Liver (tissue), 9 donors: ENCODE data around the gene CCDC68. TPM values are rescaled to one million over a fixed set of nuclear protein-coding genes. Genes with fewer than 3 reads are reported as not detected.

ENCODE experiments used
- DNase-seq: peaks from one replicate; pipeline ENCODE4 v3.0.0-alpha.2; 2017; ENCODE audit warnings: low spot score
- H3K27ac ChIP-seq, 2 donors: one replicate each; pipeline ENCODE4 v1.7.0; 2013; ENCODE audit warnings: inconsistent platforms in 2 of 2, low read length in 2 of 2, control low read depth in 1 of 2, low read depth in 1 of 2, mild to moderate bottlenecking in 1 of 2
- H3K27me3 ChIP-seq, 4 donors: one replicate each; pipeline versions ENCODE4 v1.6.1 to v1.7.0; 2013; ENCODE audit warnings: low read length in 3 of 4, inconsistent platforms in 1 of 4, mild to moderate bottlenecking in 1 of 4, moderate library complexity in 1 of 4; ENCODE audit not compliant: control insufficient read depth in 4 of 4, insufficient read depth in 4 of 4
- H3K36me3 ChIP-seq, 4 donors: one replicate each; pipeline versions ENCODE4 v1.6.1 to v1.7.0; 2013; ENCODE audit warnings: low read length in 3 of 4, mild to moderate bottlenecking in 3 of 4, low read depth in 1 of 4, moderate library complexity in 1 of 4; ENCODE audit not compliant: control insufficient read depth in 4 of 4, insufficient read depth in 3 of 4
- H3K4me1 ChIP-seq, 4 donors: one replicate each; pipeline versions ENCODE4 v1.6.1 to v1.7.0; 2013; ENCODE audit warnings: low read length in 3 of 4, mild to moderate bottlenecking in 3 of 4, moderate library complexity in 1 of 4; ENCODE audit not compliant: control insufficient read depth in 4 of 4, insufficient read depth in 4 of 4
- H3K4me3 ChIP-seq, 3 donors: one replicate each; pipeline versions ENCODE4 v1.6.1 to v1.7.0; 2013; ENCODE audit warnings: low read length in 3 of 3, control low read depth in 1 of 3, low read depth in 1 of 3, mild to moderate bottlenecking in 1 of 3
- H3K9ac ChIP-seq, 2 donors: one replicate each; pipeline ENCODE4 v1.7.0; 2013; ENCODE audit warnings: low read length in 2 of 2, mild to moderate bottlenecking in 2 of 2, moderate library complexity in 2 of 2, control low read depth in 1 of 2, low read depth in 1 of 2
- H3K9me3 ChIP-seq, 4 donors: one replicate each; pipeline versions ENCODE4 v1.6.1 to v1.7.0; 2013; ENCODE audit warnings: low read length in 3 of 4; ENCODE audit not compliant: control insufficient read depth in 4 of 4
- EGR1 ChIP-seq, 2 donors: IDR thresholded peaks; 2 replicates each; pipeline ENCODE4 v1.6.1; 2016 to 2018; ENCODE audit warnings: antibody characterized with exemption in 2 of 2, low read depth in 2 of 2
- FOXA1 ChIP-seq: IDR thresholded peaks from 2 replicates; pipeline ENCODE4 v1.6.1; 2016; ENCODE audit warnings: antibody characterized with exemption
- FOXA2 ChIP-seq: IDR thresholded peaks from 2 replicates; pipeline ENCODE4 v1.6.1; 2016; ENCODE audit warnings: antibody characterized with exemption
- GABPA ChIP-seq, 2 donors: IDR thresholded peaks in 1 of 2; conservative IDR thresholded peaks in 1 of 2; 2 replicates each; pipeline ENCODE4 v1.6.1; 2016; ENCODE audit warnings: antibody characterized with exemption in 2 of 2, mild to moderate bottlenecking in 1 of 2, moderate library complexity in 1 of 2
- HNF4A ChIP-seq, 2 donors: conservative IDR thresholded peaks; 2 replicates each; pipeline ENCODE4 v1.6.1; 2016; ENCODE audit warnings: antibody characterized with exemption in 2 of 2, mild to moderate bottlenecking in 2 of 2
- HNF4G ChIP-seq: IDR thresholded peaks from 2 replicates; pipeline ENCODE4 v1.6.1; 2016; ENCODE audit warnings: antibody characterized with exemption
- JUND ChIP-seq, 2 donors: IDR thresholded peaks; 2 replicates each; pipeline ENCODE4 v1.6.1; 2016; ENCODE audit warnings: antibody characterized with exemption in 2 of 2
- MAX ChIP-seq: IDR thresholded peaks from 2 replicates; pipeline ENCODE4 v1.6.1; 2016; ENCODE audit warnings: antibody characterized with exemption
- NR2F2 ChIP-seq: IDR thresholded peaks from 2 replicates; pipeline ENCODE4 v1.6.1; 2016; ENCODE audit warnings: antibody characterized with exemption
- RAD21 ChIP-seq, 2 donors: IDR thresholded peaks; 2 replicates each; pipeline ENCODE4 v1.6.1; 2016; ENCODE audit warnings: antibody characterized with exemption in 2 of 2, mild to moderate bottlenecking in 2 of 2
- RXRA ChIP-seq, 2 donors: IDR thresholded peaks; 2 replicates each; pipeline ENCODE4 v1.6.1; 2017 to 2018; ENCODE audit warnings: antibody characterized with exemption in 2 of 2, mild to moderate bottlenecking in 1 of 2
- SP1 ChIP-seq: IDR thresholded peaks from 2 replicates; pipeline ENCODE4 v1.6.1; 2018; ENCODE audit warnings: antibody characterized with exemption, mild to moderate bottlenecking
- TAF1 ChIP-seq: conservative IDR thresholded peaks from 2 replicates; pipeline ENCODE4 v1.6.1; 2016; ENCODE audit warnings: antibody characterized with exemption, mild to moderate bottlenecking
- YY1 ChIP-seq: IDR thresholded peaks from 2 replicates; pipeline ENCODE4 v1.6.1; 2016; ENCODE audit warnings: antibody characterized with exemption, mild to moderate bottlenecking
- WGBS: extraction: QIAGEN DNeasy Blood & Tissue Kit; methylation state at CpG from one replicate; pipeline ENCODE4 v1.1.7; 2013; 5-methylcytosine and 5-hydroxymethylcytosine counted together
- polyA plus RNA-seq, 2 donors: library from polyadenylated mRNA; stranded (reverse) in 1 of 2; unstranded in 1 of 2; fragments of 200-250 nt in 1 of 2; fragments of >200 nt in 1 of 2; fragmentation: Nextera tagmentation in 1 of 2; extraction: Ambion mirVana in 1 of 2; gene quantifications; one replicate each; pipeline versions ENCODE4 v1.2.1 to v1.2.3, GENCODE V29; 2013 to 2015
- total RNA-seq, 2 donors: library from RNA; depleted of rRNA; stranded (reverse); fragments of >200 nt; gene quantifications; one replicate each; pipeline ENCODE4 v1.2.3, GENCODE V29; 2014
- TF ChIP-seq, protein P1 (sequence below): IDR thresholded peaks from 2 replicates; pipeline ENCODE4 v1.6.1; 2016; ENCODE audit warnings: antibody characterized with exemption
- TF ChIP-seq, protein P2 (sequence below): IDR thresholded peaks from 2 replicates; pipeline ENCODE4 v1.6.1; 2016; ENCODE audit warnings: antibody characterized with exemption
- TF ChIP-seq, protein P3 (sequence below): IDR thresholded peaks from 2 replicates; pipeline ENCODE4 v1.6.1; 2016; ENCODE audit warnings: antibody characterized with exemption, mild to moderate bottlenecking
- TF ChIP-seq, protein P4 (sequence below): fragments of 150-350 bp; IDR thresholded peaks from 2 replicates; pipeline ENCODE4 v1.5.1; 2017; ENCODE audit warnings: improper control_type of control experiment, low read depth, low read length; ENCODE audit not compliant: missing input control
- donor health status: healthy.
- donor health status: healthy.
- donor health status: healthy.
- donor health status: healthy.
- donor health status: healthy.

CCDC68 gene
- total and polyA plus RNA-seq, 4 donors = 2.6 to 17.5 (median 11.2) TPM

- WGBS = 70% methylated on average over 6 of the region's 6 CpGs
- no peaks in the 10 kb centered on the region for H3K27me3 ChIP-seq
- TF ChIP-seq, protein P1, sequence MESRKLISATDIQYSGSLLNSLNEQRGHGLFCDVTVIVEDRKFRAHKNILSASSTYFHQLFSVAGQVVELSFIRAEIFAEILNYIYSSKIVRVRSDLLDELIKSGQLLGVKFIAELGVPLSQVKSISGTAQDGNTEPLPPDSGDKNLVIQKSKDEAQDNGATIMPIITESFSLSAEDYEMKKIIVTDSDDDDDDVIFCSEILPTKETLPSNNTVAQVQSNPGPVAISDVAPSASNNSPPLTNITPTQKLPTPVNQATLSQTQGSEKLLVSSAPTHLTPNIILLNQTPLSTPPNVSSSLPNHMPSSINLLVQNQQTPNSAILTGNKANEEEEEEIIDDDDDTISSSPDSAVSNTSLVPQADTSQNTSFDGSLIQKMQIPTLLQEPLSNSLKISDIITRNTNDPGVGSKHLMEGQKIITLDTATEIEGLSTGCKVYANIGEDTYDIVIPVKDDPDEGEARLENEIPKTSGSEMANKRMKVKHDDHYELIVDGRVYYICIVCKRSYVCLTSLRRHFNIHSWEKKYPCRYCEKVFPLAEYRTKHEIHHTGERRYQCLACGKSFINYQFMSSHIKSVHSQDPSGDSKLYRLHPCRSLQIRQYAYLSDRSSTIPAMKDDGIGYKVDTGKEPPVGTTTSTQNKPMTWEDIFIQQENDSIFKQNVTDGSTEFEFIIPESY = no peak
- TF ChIP-seq JUND (IDR thresholded peaks at IDR 0.05) (no peak), HNF4G (no peak), SP1 (no peak), RXRA (IDR thresholded peaks at IDR 0.05) (no peak), FOXA1 (no peak), FOXA2 (no peak), TAF1 (no peak), HNF4A (conservative IDR thresholded peaks at IDR 0.05) (no peak), NR2F2 (no peak), GABPA (IDR thresholded peaks at IDR 0.05 in 1 of 2, conservative IDR thresholded peaks at IDR 0.05 in 1 of 2) (no peak), RAD21 (IDR thresholded peaks at IDR 0.05) (no peak), EGR1 (IDR thresholded peaks at IDR 0.05; ENCODE audit: low read depth in 2 of 2) (no peak), YY1 (no peak), MAX (no peak)
- TF ChIP-seq, protein P2, sequence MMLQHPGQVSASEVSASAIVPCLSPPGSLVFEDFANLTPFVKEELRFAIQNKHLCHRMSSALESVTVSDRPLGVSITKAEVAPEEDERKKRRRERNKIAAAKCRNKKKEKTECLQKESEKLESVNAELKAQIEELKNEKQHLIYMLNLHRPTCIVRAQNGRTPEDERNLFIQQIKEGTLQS = no peak
- TF ChIP-seq, protein P3, sequence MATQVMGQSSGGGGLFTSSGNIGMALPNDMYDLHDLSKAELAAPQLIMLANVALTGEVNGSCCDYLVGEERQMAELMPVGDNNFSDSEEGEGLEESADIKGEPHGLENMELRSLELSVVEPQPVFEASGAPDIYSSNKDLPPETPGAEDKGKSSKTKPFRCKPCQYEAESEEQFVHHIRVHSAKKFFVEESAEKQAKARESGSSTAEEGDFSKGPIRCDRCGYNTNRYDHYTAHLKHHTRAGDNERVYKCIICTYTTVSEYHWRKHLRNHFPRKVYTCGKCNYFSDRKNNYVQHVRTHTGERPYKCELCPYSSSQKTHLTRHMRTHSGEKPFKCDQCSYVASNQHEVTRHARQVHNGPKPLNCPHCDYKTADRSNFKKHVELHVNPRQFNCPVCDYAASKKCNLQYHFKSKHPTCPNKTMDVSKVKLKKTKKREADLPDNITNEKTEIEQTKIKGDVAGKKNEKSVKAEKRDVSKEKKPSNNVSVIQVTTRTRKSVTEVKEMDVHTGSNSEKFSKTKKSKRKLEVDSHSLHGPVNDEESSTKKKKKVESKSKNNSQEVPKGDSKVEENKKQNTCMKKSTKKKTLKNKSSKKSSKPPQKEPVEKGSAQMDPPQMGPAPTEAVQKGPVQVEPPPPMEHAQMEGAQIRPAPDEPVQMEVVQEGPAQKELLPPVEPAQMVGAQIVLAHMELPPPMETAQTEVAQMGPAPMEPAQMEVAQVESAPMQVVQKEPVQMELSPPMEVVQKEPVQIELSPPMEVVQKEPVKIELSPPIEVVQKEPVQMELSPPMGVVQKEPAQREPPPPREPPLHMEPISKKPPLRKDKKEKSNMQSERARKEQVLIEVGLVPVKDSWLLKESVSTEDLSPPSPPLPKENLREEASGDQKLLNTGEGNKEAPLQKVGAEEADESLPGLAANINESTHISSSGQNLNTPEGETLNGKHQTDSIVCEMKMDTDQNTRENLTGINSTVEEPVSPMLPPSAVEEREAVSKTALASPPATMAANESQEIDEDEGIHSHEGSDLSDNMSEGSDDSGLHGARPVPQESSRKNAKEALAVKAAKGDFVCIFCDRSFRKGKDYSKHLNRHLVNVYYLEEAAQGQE = no peak
- TF ChIP-seq, protein P4, sequence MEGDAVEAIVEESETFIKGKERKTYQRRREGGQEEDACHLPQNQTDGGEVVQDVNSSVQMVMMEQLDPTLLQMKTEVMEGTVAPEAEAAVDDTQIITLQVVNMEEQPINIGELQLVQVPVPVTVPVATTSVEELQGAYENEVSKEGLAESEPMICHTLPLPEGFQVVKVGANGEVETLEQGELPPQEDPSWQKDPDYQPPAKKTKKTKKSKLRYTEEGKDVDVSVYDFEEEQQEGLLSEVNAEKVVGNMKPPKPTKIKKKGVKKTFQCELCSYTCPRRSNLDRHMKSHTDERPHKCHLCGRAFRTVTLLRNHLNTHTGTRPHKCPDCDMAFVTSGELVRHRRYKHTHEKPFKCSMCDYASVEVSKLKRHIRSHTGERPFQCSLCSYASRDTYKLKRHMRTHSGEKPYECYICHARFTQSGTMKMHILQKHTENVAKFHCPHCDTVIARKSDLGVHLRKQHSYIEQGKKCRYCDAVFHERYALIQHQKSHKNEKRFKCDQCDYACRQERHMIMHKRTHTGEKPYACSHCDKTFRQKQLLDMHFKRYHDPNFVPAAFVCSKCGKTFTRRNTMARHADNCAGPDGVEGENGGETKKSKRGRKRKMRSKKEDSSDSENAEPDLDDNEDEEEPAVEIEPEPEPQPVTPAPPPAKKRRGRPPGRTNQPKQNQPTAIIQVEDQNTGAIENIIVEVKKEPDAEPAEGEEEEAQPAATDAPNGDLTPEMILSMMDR = no peak
- no peak overlapping the region for H3K4me3 ChIP-seq
- DNase-seq = no peak
- H3K9me3 ChIP-seq = no peaks in the 10 kb centered on the region
- no peaks in the 10 kb centered on the region for H3K4me1 ChIP-seq
- H3K27ac ChIP-seq = no peak overlapping the region
- H3K9ac ChIP-seq = no peak overlapping the region
- no peaks in the 10 kb centered on the region for H3K36me3 ChIP-seq
Observed at GRCh38 chr18:54852780-54853675, 106.2 kb downstream of the CCDC68 start.

Other genes starting within 250 kb of the CCDC68 start
- gene RAB27B, start 131.0 kb downstream of the CCDC68 start, total RNA-seq = 1 to 10 TPM in 1 of 2 donors, under 1 TPM in 1; 0.33 to 4.5 TPM
- gene RAB27B, start 131.0 kb downstream of the CCDC68 start, polyA plus RNA-seq = under 1 TPM; 0.13 to 0.14 TPM